Panc1 (cell line): ENCODE measurements around the gene FPR2.

Experiments used
- POLR2AphosphoS5 ChIP-seq: IDR thresholded peaks from 2 replicates; pipeline ENCODE4 v1.6.1; 2012; ENCODE audit warnings: mild to moderate bottlenecking, low read depth, low read length, moderate library complexity
- SIN3A ChIP-seq: IDR thresholded peaks from 2 replicates; pipeline ENCODE4 v1.6.1; 2012; ENCODE audit warnings: low read depth, mild to moderate bottlenecking, low read length, moderate library complexity, borderline replicate concordance; ENCODE audit not compliant: insufficient read depth
- TF ChIP-seq, protein P1 (sequence below): fragments of 450-650 bp; IDR thresholded peaks from 2 replicates; pipeline ENCODE4 v1.5.1; 2017; ENCODE audit warnings: mild to moderate bottlenecking

GRCh38 chr19:51784922-51785690 lies 24.1 kb downstream of the FPR2 start:
- TF ChIP-seq, protein P1, sequence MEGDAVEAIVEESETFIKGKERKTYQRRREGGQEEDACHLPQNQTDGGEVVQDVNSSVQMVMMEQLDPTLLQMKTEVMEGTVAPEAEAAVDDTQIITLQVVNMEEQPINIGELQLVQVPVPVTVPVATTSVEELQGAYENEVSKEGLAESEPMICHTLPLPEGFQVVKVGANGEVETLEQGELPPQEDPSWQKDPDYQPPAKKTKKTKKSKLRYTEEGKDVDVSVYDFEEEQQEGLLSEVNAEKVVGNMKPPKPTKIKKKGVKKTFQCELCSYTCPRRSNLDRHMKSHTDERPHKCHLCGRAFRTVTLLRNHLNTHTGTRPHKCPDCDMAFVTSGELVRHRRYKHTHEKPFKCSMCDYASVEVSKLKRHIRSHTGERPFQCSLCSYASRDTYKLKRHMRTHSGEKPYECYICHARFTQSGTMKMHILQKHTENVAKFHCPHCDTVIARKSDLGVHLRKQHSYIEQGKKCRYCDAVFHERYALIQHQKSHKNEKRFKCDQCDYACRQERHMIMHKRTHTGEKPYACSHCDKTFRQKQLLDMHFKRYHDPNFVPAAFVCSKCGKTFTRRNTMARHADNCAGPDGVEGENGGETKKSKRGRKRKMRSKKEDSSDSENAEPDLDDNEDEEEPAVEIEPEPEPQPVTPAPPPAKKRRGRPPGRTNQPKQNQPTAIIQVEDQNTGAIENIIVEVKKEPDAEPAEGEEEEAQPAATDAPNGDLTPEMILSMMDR: no peak
- no peak for TF ChIP-seq SIN3A
- no peak for TF ChIP-seq POLR2AphosphoS5
